Gastroesophageal sphincter (tissue), 3 donors: ENCODE data around the gene HDAC11.

ENCODE experiments used
- POLR2A ChIP-seq, 2 donors: fragments of 450-650 bp; IDR thresholded peaks; one replicate each; pipeline ENCODE4 v1.6.1; 2017; ENCODE audit warnings: antibody characterized with exemption in 2 of 2, mild to moderate bottlenecking in 2 of 2, moderate library complexity in 1 of 2
- POLR2AphosphoS5 ChIP-seq: sonication (generic); formaldehyde crosslinking; IDR thresholded peaks from one replicate; pipeline ENCODE4 v1.6.1; 2017; ENCODE audit warnings: antibody characterized with exemption
- TF ChIP-seq, protein P1 (sequence below), 4 experiments: fragments of 200-600 bp in 2 of 4; fragments of 450-650 bp in 2 of 4; sonication (generic) in 1 of 4; IDR thresholded peaks; one replicate each; pipeline ENCODE4 v1.5.1; 2017 to 2019; ENCODE audit warnings: antibody characterized with exemption in 4 of 4, mild to moderate bottlenecking in 2 of 4, moderate library complexity in 2 of 4

DNA sequence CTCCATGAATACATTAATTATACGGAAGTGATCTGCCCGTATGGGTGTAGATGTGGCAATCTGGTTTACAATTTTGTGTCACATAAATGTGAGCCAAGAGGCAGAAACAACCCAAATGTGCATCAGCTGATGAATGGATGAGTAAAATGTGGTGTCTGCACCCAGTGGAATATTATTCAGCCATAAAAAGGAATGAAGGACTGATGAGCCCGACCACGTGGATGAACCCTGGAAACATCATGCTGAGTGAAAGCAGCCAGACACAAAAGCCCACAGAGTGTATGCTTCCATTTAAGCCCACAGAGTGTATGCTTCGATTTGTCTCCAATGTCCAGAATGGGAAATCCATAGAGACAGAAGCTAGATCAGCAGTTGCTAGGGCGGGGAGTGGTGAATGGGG lies 41.2 kb downstream of the HDAC11 start:
- TF ChIP-seq, protein P1, sequence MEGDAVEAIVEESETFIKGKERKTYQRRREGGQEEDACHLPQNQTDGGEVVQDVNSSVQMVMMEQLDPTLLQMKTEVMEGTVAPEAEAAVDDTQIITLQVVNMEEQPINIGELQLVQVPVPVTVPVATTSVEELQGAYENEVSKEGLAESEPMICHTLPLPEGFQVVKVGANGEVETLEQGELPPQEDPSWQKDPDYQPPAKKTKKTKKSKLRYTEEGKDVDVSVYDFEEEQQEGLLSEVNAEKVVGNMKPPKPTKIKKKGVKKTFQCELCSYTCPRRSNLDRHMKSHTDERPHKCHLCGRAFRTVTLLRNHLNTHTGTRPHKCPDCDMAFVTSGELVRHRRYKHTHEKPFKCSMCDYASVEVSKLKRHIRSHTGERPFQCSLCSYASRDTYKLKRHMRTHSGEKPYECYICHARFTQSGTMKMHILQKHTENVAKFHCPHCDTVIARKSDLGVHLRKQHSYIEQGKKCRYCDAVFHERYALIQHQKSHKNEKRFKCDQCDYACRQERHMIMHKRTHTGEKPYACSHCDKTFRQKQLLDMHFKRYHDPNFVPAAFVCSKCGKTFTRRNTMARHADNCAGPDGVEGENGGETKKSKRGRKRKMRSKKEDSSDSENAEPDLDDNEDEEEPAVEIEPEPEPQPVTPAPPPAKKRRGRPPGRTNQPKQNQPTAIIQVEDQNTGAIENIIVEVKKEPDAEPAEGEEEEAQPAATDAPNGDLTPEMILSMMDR (IDR thresholded peaks at IDR 0.05), result no peak
- TF ChIP-seq POLR2A (IDR thresholded peaks at IDR 0.05) (no peak), POLR2AphosphoS5 (no peak)
